Measurements from ENCODE around the gene GDPD3.

GRCh38 chr16:30157214-30157613 lies 43.9 kb upstream of the GDPD3 start:
- TF ChIP-seq MEF2A (IDR thresholded peaks at IDR 0.05; ENCODE audit: control insufficient read depth, low read depth, low read length) (no peak), KLF10 (CRISPR knock-in tag; IDR thresholded peaks at IDR 0.05) (no peak), CTCF (IDR thresholded peaks at IDR 0.05 in 2 of 3, conservative IDR thresholded peaks at IDR 0.05 in 1 of 3; ENCODE audit: insufficient read depth in 2 of 3, low read depth in 1 of 3, low read length in 3 of 3) (no peak)

Measured in K562 (cell line).